ENCODE results near the gene RFC5. TPM values are rescaled to one million over a fixed set of nuclear protein-coding genes. Genes with fewer than 3 reads are reported as not detected.
"Not testable (repeated sequence)": the region's sequence is repeated elsewhere in the genome, so short reads cannot be mapped to it uniquely, and the experiment has no call there.

Gene RFC5
- total RNA-seq, 2 donors from 2014 or later, result 5.4 to 6.9 TPM

- ATAC-seq (ENCODE audit: insufficient number of reproducible peaks, low FRiP score, low read depth), result no peak
- H3K4me1 ChIP-seq (ENCODE audit: control insufficient read depth in 1 of 2, low read depth in 2 of 2), result no peaks in the 10 kb centered on the region
Measured at GRCh38 chr12:118073768-118074167, 57.3 kb downstream of the RFC5 start.

GRCh38 chr12:118081521-118081920 lies 65.0 kb downstream of the RFC5 start:
- not testable (repeated sequence) for DNase-seq (ENCODE audit: low spot score); H3K36me3 ChIP-seq; H3K4me1 ChIP-seq (ENCODE audit: control insufficient read depth in 1 of 2, low read depth in 2 of 2); H3K27ac ChIP-seq; H3K4me3 ChIP-seq; ATAC-seq (ENCODE audit: insufficient number of reproducible peaks, low FRiP score, low read depth); H3K9me3 ChIP-seq; H3K27me3 ChIP-seq (replicated peaks; ENCODE audit: insufficient read depth)

More at GRCh38 chr12:118073768-118074167, 57.3 kb downstream of the RFC5 start:
- no peaks in the 10 kb centered on the region for H3K9me3 ChIP-seq
- TF ChIP-seq CTCF (IDR thresholded peaks at IDR 0.05), result no peak
- no peak for DNase-seq (ENCODE audit: low spot score)
- no peaks in the 10 kb centered on the region for H3K27me3 ChIP-seq (replicated peaks; ENCODE audit: insufficient read depth)
- no peak overlapping the region for H3K4me3 ChIP-seq
- H3K27ac ChIP-seq, result no peak overlapping the region
- peaks cover 3% of the 10 kb centered on the region for H3K36me3 ChIP-seq

Other genes starting within 250 kb of the RFC5 start
- under 1 TPM in 1 of 2 donors, not detected in 1; 0.07 TPM for gene KSR2, start 47.7 kb upstream of the RFC5 start, total RNA-seq
- gene WSB2, start 44.5 kb downstream of the RFC5 start, total RNA-seq, result 10 to 100 TPM; 88.9 to 95.1 TPM
- gene VSIG10, start 87.3 kb downstream of the RFC5 start, total RNA-seq, result 10 to 100 TPM; 13.0 to 21.9 TPM
- gene PEBP1, start 119.4 kb downstream of the RFC5 start, total RNA-seq, result 100 to 1,000 TPM; 248 to 385 TPM

Measured in thoracic aorta (tissue), 2 donors.